Ishikawa (cell line): ENCODE data around the gene SLC6A5.

ENCODE experiments used
- CEBPB ChIP-seq: IDR thresholded peaks from 2 replicates; pipeline ENCODE4 v1.6.1; 2012
- EP300 ChIP-seq: IDR thresholded peaks from 2 replicates; pipeline ENCODE4 v1.6.1; 2012; ENCODE audit warnings: borderline replicate concordance
- FOXM1 ChIP-seq: IDR thresholded peaks from 2 replicates; pipeline ENCODE4 v1.6.1; 2012; ENCODE audit warnings: low read depth, borderline replicate concordance
- MAX ChIP-seq: IDR thresholded peaks from 2 replicates; pipeline ENCODE4 v1.6.1; 2012
- RAD21 ChIP-seq: IDR thresholded peaks from 2 replicates; pipeline ENCODE4 v1.6.1; 2012; ENCODE audit warnings: low read depth
- TCF12 ChIP-seq: IDR thresholded peaks from 2 replicates; pipeline ENCODE4 v1.6.1; 2012; ENCODE audit warnings: low read depth
- YY1 ChIP-seq: IDR thresholded peaks from 2 replicates; pipeline ENCODE4 v1.6.1; 2012; ENCODE audit warnings: low read depth
- ZBTB7A ChIP-seq: IDR thresholded peaks from 2 replicates; pipeline ENCODE4 v1.6.1; 2012; ENCODE audit warnings: low read depth

GRCh38 chr11:20597680-20598484 lies 1.5 kb upstream of the SLC6A5 start:
- TF ChIP-seq YY1 (no peak), TCF12 (no peak), ZBTB7A (no peak), EP300 (no peak), CEBPB (no peak), RAD21 (no peak), FOXM1 (no peak), MAX (no peak)
